HL-60 (cell line): Measurements from ENCODE around the gene PALLD.

Source experiments
- CTCF ChIP-seq: IDR thresholded peaks from one replicate; pipeline ENCODE4 v1.5.1; 2011; ENCODE audit warnings: low read length, control low read depth, inconsistent platforms; ENCODE audit not compliant: insufficient read depth
- GABPA ChIP-seq: IDR thresholded peaks from 2 replicates; pipeline ENCODE4 v1.6.1; 2012; ENCODE audit warnings: low read depth
- POLR2AphosphoS5 ChIP-seq: IDR thresholded peaks from 2 replicates; pipeline ENCODE4 v1.6.1; 2012; ENCODE audit warnings: low read depth
- REST ChIP-seq: IDR thresholded peaks from 2 replicates; pipeline ENCODE4 v1.6.1; 2012; ENCODE audit warnings: low read depth; ENCODE audit not compliant: insufficient replicate concordance
- SPI1 ChIP-seq: IDR thresholded peaks from 2 replicates; pipeline ENCODE4 v1.6.1; 2012; ENCODE audit warnings: low read depth, mild to moderate bottlenecking, borderline replicate concordance

- TF ChIP-seq CTCF (no peak), REST (no peak), POLR2AphosphoS5 (no peak), GABPA (no peak), SPI1 (no peak)
Measured at GRCh38 chr4:168472920-168473319, 23.9 kb upstream of the PALLD start.
